HFFc6 (cell line): ENCODE results near the gene BRD7. TPM values are rescaled to one million over a fixed set of nuclear protein-coding genes. Genes with fewer than 3 reads are reported as not detected.

Experiments used
- DNase-seq: peaks from one replicate; pipeline ENCODE4 v3.0.0-alpha.2; 2018
- H3K27ac Mint-ChIP-seq: 2 replicates; pipeline ENCODE4 v1.8.0; 2020; ENCODE audit warnings: mild to moderate bottlenecking, mixed read lengths
- H3K27me3 Mint-ChIP-seq: 2 replicates; pipeline ENCODE4 v1.8.0; 2021; ENCODE audit warnings: mild to moderate bottlenecking, moderate library complexity, mixed read lengths; ENCODE audit not compliant: insufficient read depth
- H3K36me3 Mint-ChIP-seq: 2 replicates; pipeline ENCODE4 v1.8.0; 2021; ENCODE audit warnings: low read depth, mixed read lengths
- H3K4me1 Mint-ChIP-seq: 2 replicates; pipeline ENCODE4 v1.8.0; 2020; ENCODE audit warnings: low read depth, mixed read lengths
- H3K4me3 Mint-ChIP-seq: 2 replicates; pipeline ENCODE4 v1.8.0; 2020; ENCODE audit warnings: mild to moderate bottlenecking, moderate library complexity, mixed read lengths
- H3K9me3 Mint-ChIP-seq: 2 replicates; pipeline ENCODE4 v1.8.0; 2020; ENCODE audit warnings: mild to moderate bottlenecking, mixed read lengths
- total RNA-seq, 6 experiments: library from RNA; stranded (reverse); fragmentation: NEBNext Ultra II Directional; extraction: Animal tissue kit (Norgen Biotek cat#: 25700); gene quantifications; 2 replicates in 1 of 6; 3 replicates in 5 of 6; pipeline ENCODE4 v1.2.3, GENCODE V29; 2021
- TF ChIP-seq, protein P1 (sequence below): fragments of 200-600 bp; sonication (generic); IDR thresholded peaks from 2 replicates; pipeline ENCODE4 v1.5.0; 2021; ENCODE audit warnings: antibody characterized with exemption, mild to moderate bottlenecking

The BRD7 gene
- total RNA-seq, 6 experiments from 2014 or later = 50.5 to 65.0 (median 63.0) TPM

DNA sequence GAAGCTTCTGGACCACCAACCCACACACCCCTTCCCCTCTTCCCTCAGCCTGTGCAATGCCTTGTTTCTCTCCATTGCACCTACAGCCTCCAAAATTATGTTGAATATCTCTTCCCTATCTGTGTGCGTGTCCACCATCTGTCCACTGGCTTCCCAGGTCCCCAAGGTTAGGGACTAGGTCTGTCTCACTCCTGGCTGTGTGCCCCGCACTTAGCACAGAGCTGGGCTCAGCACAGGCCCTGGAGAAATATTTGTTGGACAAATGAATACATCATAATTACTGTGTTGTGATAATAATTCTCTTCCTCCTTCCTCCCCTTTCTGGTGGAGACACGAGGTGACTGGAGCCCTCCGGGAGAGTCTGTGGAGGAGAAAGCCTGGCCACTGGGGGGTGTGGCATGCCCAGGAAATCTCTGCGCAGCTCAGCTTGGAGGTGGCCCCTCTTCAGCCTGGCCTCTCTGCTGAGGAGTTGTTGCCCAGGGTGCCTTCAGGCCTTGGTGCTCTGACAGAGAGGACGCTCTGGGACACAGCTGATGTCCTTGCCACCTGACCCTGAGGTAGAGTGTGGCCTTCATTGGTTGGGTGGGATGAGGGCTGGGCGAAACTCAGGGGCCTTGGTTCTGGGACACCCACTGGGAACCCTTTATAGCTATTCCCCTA is 3.3 kb upstream of the BRD7 start:
- H3K27me3 Mint-ChIP-seq = peaks cover 20% of the 10 kb centered on the region
- H3K4me1 Mint-ChIP-seq = peaks cover 24% of the 10 kb centered on the region
- H3K36me3 Mint-ChIP-seq = peaks cover 6% of the 10 kb centered on the region; the same call in 1 of the 2 replicates
- H3K9me3 Mint-ChIP-seq = no peaks in the 10 kb centered on the region
- DNase-seq = no peak
- TF ChIP-seq, protein P1, sequence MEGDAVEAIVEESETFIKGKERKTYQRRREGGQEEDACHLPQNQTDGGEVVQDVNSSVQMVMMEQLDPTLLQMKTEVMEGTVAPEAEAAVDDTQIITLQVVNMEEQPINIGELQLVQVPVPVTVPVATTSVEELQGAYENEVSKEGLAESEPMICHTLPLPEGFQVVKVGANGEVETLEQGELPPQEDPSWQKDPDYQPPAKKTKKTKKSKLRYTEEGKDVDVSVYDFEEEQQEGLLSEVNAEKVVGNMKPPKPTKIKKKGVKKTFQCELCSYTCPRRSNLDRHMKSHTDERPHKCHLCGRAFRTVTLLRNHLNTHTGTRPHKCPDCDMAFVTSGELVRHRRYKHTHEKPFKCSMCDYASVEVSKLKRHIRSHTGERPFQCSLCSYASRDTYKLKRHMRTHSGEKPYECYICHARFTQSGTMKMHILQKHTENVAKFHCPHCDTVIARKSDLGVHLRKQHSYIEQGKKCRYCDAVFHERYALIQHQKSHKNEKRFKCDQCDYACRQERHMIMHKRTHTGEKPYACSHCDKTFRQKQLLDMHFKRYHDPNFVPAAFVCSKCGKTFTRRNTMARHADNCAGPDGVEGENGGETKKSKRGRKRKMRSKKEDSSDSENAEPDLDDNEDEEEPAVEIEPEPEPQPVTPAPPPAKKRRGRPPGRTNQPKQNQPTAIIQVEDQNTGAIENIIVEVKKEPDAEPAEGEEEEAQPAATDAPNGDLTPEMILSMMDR = peak; percentile 55
- no peak overlapping the region for H3K4me3 Mint-ChIP-seq
- H3K27ac Mint-ChIP-seq = no peak overlapping the region

DNA sequence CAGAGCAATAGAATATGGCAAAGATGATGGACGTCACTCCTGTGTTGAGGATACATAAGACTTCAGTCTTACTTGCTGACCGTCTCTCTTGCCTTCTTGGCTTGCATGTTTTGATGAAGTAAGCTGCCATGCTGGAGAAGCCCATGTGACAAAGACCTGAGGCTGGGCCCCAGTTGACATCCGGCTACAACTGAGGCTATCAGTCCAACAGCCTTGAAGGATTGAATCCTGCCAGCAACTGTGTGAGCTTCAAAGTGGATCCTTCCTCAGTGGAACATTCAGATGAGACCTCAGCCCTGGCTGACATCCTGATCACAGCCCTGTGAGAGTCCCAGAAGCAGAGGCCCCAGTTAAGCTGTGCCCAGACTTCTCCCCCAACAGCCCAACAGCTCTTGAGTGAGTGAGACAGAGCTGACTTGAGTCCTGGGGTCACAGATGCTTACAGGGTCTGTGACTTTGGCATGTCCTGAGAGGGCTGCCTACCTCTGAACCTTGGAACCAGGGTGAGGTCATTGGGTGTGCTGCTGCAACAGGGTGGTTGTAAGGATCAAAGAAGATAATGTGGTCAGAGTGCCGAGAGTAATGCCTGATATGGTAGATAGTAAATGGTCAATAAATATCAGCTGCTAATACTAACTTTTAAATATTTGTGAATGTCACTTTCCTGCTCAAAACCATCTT is 2.4 kb upstream of the BRD7 start:
- no peak overlapping the region for H3K4me3 Mint-ChIP-seq
- peaks cover 20% of the 10 kb centered on the region for H3K27me3 Mint-ChIP-seq
- H3K27ac Mint-ChIP-seq = no peak overlapping the region

DNA sequence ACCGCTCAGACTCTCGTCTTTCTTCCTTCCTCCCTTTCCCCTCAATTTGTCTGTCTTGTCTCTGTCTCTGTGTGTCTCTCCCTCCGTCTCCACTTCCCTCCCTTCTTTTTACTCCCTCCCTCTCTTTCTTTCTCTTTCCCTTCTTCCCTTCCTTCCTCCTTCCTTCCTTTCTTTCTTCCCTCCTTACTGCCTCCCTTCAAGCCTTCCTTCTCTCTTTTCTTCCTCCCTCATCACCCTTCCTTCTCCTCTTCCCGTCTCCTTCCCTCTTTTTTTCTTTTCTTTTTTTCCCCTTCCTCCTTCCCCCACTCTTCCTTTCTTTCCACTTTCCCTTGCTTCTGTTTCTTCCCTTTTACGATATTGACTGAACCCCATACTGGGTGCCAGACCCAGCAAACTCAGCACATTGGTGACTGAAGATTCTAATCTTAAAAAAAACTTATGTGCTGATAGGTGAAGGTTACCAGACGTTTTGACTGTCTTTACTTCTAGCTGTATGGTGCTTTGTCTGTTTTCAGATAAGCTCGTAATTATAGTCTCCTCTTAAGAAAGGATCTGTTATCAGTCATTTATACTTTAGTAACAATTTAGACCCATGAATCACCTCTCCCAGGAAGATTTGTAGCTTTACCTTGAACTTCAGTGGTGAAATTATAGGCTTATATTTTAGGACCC is 481 bp upstream of the BRD7 start:
- H3K27ac Mint-ChIP-seq = peak overlapping the region; percentile 37
- DNase-seq = no peak
- no peaks in the 10 kb centered on the region for H3K9me3 Mint-ChIP-seq
- H3K4me3 Mint-ChIP-seq = peak overlapping the region; percentile 86
- TF ChIP-seq, protein P1 = peak; percentile 59
- peaks cover 12% of the 10 kb centered on the region for H3K36me3 Mint-ChIP-seq
- peaks cover 7% of the 10 kb centered on the region for H3K27me3 Mint-ChIP-seq
- peaks cover 36% of the 10 kb centered on the region for H3K4me1 Mint-ChIP-seq

More for the DNA sequence above, 2.4 kb upstream of the BRD7 start:
- no peak for DNase-seq
- peaks cover 26% of the 10 kb centered on the region for H3K4me1 Mint-ChIP-seq
- H3K9me3 Mint-ChIP-seq = no peaks in the 10 kb centered on the region
- H3K36me3 Mint-ChIP-seq = peaks cover 6% of the 10 kb centered on the region; the same call in 1 of the 2 replicates
- TF ChIP-seq, protein P1 = no peak

DNA sequence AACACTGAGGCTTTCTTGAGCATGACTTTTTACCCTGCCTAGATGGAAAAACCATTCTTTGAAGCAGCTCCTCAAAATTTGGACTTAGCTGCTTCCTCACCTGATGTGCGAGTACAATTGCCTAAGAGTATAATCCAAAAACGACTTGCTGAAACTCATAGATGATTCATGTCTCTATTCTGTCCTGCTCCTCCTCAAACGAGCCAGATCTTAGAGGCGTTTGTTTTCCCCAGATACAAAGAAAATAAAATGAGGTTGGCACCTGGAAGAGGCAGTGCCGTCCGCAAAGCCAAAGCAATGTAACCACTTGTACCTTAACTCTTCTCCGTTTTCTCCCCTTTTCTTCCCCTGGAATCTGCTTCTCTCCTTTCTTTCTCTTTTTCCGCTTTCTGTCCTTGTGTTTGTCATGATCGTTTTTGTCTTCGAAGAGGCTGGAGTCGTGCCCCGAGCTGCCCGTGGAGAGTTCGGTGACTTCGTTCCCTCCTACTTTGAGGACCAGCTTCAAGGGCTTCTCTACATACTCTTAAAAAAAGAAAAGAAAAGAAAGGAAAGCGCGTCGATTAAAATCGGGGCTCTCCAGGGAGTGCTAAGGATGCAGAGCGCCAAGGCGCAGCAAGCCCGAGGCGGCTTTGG is 895 bp downstream of the BRD7 start:
- H3K27ac Mint-ChIP-seq = peak overlapping the region; percentile 62
- peaks cover 7% of the 10 kb centered on the region for H3K27me3 Mint-ChIP-seq
- DNase-seq = no peak
- peak overlapping the region; percentile 93 for H3K4me3 Mint-ChIP-seq
- H3K4me1 Mint-ChIP-seq = peaks cover 30% of the 10 kb centered on the region
- TF ChIP-seq, protein P1 = peak; percentile 15; the same call in 1 of the 2 replicates
- H3K36me3 Mint-ChIP-seq = peaks cover 16% of the 10 kb centered on the region
- H3K9me3 Mint-ChIP-seq = no peaks in the 10 kb centered on the region

DNA sequence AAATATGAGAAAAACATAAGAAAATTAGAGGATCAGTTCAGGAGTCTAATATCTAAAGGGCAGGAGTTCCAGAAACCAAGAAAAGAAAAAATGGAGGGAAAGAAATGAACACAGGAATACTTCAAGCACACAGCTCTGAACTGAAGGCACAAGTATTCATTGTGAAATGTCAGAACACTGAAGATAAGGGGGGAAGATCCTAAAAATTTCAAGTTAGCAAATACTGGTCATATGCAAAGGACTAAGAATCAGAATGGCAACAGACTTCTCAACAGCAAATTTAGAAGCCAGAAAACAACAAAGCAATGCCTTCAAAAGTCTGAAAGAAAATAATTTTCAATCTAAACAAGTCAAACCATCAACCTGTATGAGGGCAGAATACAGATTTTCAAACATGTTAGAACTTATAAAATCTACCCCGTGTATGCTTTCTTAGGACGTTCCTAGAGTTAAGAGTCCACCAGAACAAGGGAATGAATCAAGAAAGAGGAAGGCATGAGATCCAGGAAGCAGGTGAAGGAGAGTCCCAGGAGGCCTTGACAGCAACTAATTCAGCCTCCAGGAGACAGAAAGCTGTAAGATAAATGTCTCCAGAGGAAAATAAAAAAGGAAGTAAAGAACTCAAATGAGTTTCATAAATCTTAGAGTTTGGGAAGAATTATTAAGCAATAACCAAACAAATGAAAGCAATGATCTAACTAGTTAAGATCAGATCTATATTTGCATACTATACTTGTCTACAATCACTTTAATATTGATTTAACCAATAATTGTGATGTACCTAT is 2.8 kb downstream of the BRD7 start:
- peaks cover 20% of the 10 kb centered on the region for H3K36me3 Mint-ChIP-seq
- TF ChIP-seq, protein P1 = no peak
- H3K27ac Mint-ChIP-seq = no peak overlapping the region
- H3K9me3 Mint-ChIP-seq = no peaks in the 10 kb centered on the region
- no peak for DNase-seq
- peaks cover 2% of the 10 kb centered on the region; the same call in 1 of the 2 replicates for H3K27me3 Mint-ChIP-seq
- no peak overlapping the region for H3K4me3 Mint-ChIP-seq
- peaks cover 30% of the 10 kb centered on the region for H3K4me1 Mint-ChIP-seq
